ENCODE data around the gene PXDC1. TPM values are rescaled to one million over a fixed set of nuclear protein-coding genes. Genes with fewer than 3 reads are reported as not detected.
A peak's percentile ranks its signal among the peaks of the same experiment; 100 is the strongest.

The PXDC1 gene
- total RNA-seq, 1 experiment from 2014 or later, result 1.4 TPM

- DNase-seq (ENCODE audit: low spot score), result peak; percentile 27
- in situ Hi-C loops (cut with HindIII; ENCODE audit: low sequenced_read_pairs), result no loop called here
Measured at GRCh38 chr6:3751730-3752530, 417 bp upstream of the PXDC1 start.

GRCh38 chr6:3750317-3751076 is 1.0 kb downstream of the PXDC1 start:
- in situ Hi-C loops (cut with HindIII; ENCODE audit: low sequenced_read_pairs), result no loop called here
- peak; percentile 17 for DNase-seq (ENCODE audit: low spot score)

GRCh38 chr6:3749977-3750316 is 1.6 kb downstream of the PXDC1 start:
- DNase-seq (ENCODE audit: low spot score), result no peak
- in situ Hi-C loops (cut with HindIII; ENCODE audit: low sequenced_read_pairs), result no loop called here

GRCh38 chr6:3749067-3749841 is 2.3 kb downstream of the PXDC1 start:
- in situ Hi-C loops (cut with HindIII; ENCODE audit: low sequenced_read_pairs), result no loop called here
- no peak for DNase-seq (ENCODE audit: low spot score)

- in situ Hi-C loops (cut with HindIII; ENCODE audit: low sequenced_read_pairs), result no loop called here
- peak; percentile 9 for DNase-seq (ENCODE audit: low spot score)
Measured at GRCh38 chr6:3748208-3749066, 3.1 kb downstream of the PXDC1 start.

GRCh38 chr6:3747100-3747737 is 4.3 kb downstream of the PXDC1 start:
- in situ Hi-C loops (cut with HindIII; ENCODE audit: low sequenced_read_pairs), result no loop called here
- DNase-seq (ENCODE audit: low spot score), result no peak

GRCh38 chr6:3746696-3747095 is 4.8 kb downstream of the PXDC1 start:
- DNase-seq (ENCODE audit: low spot score), result no peak
- in situ Hi-C loops (cut with HindIII; ENCODE audit: low sequenced_read_pairs), result no loop called here

GRCh38 chr6:3746119-3746691 is 5.3 kb downstream of the PXDC1 start:
- no peak for DNase-seq (ENCODE audit: low spot score)
- in situ Hi-C loops (cut with HindIII; ENCODE audit: low sequenced_read_pairs), result no loop called here

- no peak for DNase-seq (ENCODE audit: low spot score)
Measured at GRCh38 chr6:3745566-3746118, 5.9 kb downstream of the PXDC1 start.

GRCh38 chr6:3744901-3745470 is 6.5 kb downstream of the PXDC1 start:
- in situ Hi-C loops (cut with HindIII; ENCODE audit: low sequenced_read_pairs), result no loop called here
- DNase-seq (ENCODE audit: low spot score), result no peak

More at GRCh38 chr6:3745566-3746118, 5.9 kb downstream of the PXDC1 start:
- in situ Hi-C loops (cut with HindIII; ENCODE audit: low sequenced_read_pairs), result no loop called here

GRCh38 chr6:3744211-3744900 is 7.2 kb downstream of the PXDC1 start:
- in situ Hi-C loops (cut with HindIII; ENCODE audit: low sequenced_read_pairs), result no loop called here
- no peak for DNase-seq (ENCODE audit: low spot score)

- in situ Hi-C loops (cut with HindIII; ENCODE audit: low sequenced_read_pairs), result no loop called here
- no peak for DNase-seq (ENCODE audit: low spot score)
Measured at GRCh38 chr6:3743541-3743940, 8.0 kb downstream of the PXDC1 start.

GRCh38 chr6:3742426-3743344 is 8.8 kb downstream of the PXDC1 start:
- peak; percentile 81 for DNase-seq (ENCODE audit: low spot score)
- in situ Hi-C loops (cut with HindIII; ENCODE audit: low sequenced_read_pairs), result no loop called here

GRCh38 chr6:3742076-3742425 is 9.5 kb downstream of the PXDC1 start:
- no peak for DNase-seq (ENCODE audit: low spot score)
- in situ Hi-C loops (cut with HindIII; ENCODE audit: low sequenced_read_pairs), result no loop called here

GRCh38 chr6:3741477-3741871 is 10.0 kb downstream of the PXDC1 start:
- in situ Hi-C loops (cut with HindIII; ENCODE audit: low sequenced_read_pairs), result no loop called here
- no peak for DNase-seq (ENCODE audit: low spot score)

Data from G401 (cell line).